ENCODE measurements around the gene ATXN10. TPM values are rescaled to one million over a fixed set of nuclear protein-coding genes. Genes with fewer than 3 reads are reported as not detected.

ATXN10 gene
- polyA plus RNA-seq, 4 donors = 283 to 328 (median 322) TPM

- DNase-seq (ENCODE audit: low read depth in 4 of 4, low spot score in 3 of 4) = no peak
Observed at GRCh38 chr22:45744442-45744841, 72.8 kb downstream of the ATXN10 start.

- no peak for DNase-seq (ENCODE audit: low read depth in 4 of 4, low spot score in 3 of 4)
Observed at GRCh38 chr22:45750626-45751025, 79.0 kb downstream of the ATXN10 start.

GRCh38 chr22:45752036-45752435, 80.4 kb downstream of the ATXN10 start:
- no peak for DNase-seq (ENCODE audit: low read depth in 4 of 4, low spot score in 3 of 4)

GRCh38 chr22:45754822-45755221, 83.2 kb downstream of the ATXN10 start:
- DNase-seq (ENCODE audit: low read depth in 4 of 4, low spot score in 3 of 4) = no peak

GRCh38 chr22:45756558-45756957, 84.9 kb downstream of the ATXN10 start:
- no peak for DNase-seq (ENCODE audit: low read depth in 4 of 4, low spot score in 3 of 4)

- peak in 3 of 4 donors; percentile 18 to 31 (median 28) for DNase-seq (ENCODE audit: low read depth in 4 of 4, low spot score in 3 of 4)
Observed at GRCh38 chr22:45757068-45757467, 85.4 kb downstream of the ATXN10 start.

- no peak for DNase-seq (ENCODE audit: low read depth in 4 of 4, low spot score in 3 of 4)
Observed at GRCh38 chr22:45757936-45758335, 86.3 kb downstream of the ATXN10 start.

- no peak for DNase-seq (ENCODE audit: low read depth in 4 of 4, low spot score in 3 of 4)
Observed at GRCh38 chr22:45758603-45759002, 87.0 kb downstream of the ATXN10 start.

- no peak for DNase-seq (ENCODE audit: low read depth in 4 of 4, low spot score in 3 of 4)
Observed at GRCh38 chr22:45760682-45761081, 89.0 kb downstream of the ATXN10 start.

GRCh38 chr22:45762545-45763235, 91.1 kb downstream of the ATXN10 start:
- no peak for DNase-seq (ENCODE audit: low read depth in 4 of 4, low spot score in 3 of 4)

- no peak for DNase-seq (ENCODE audit: low read depth in 4 of 4, low spot score in 3 of 4)
Observed at GRCh38 chr22:45763236-45763624, 91.6 kb downstream of the ATXN10 start.

- DNase-seq (ENCODE audit: low read depth in 4 of 4, low spot score in 3 of 4) = no peak
Observed at GRCh38 chr22:45768490-45768889, 96.9 kb downstream of the ATXN10 start.

- DNase-seq (ENCODE audit: low read depth in 4 of 4, low spot score in 3 of 4) = no peak
Observed at GRCh38 chr22:45769569-45770210, 98.1 kb downstream of the ATXN10 start.

GRCh38 chr22:45770506-45770905, 98.9 kb downstream of the ATXN10 start:
- DNase-seq (ENCODE audit: low read depth in 4 of 4, low spot score in 3 of 4) = no peak

- DNase-seq (ENCODE audit: low read depth in 4 of 4, low spot score in 3 of 4) = no peak
Observed at GRCh38 chr22:45771057-45771456, 99.4 kb downstream of the ATXN10 start.

- DNase-seq (ENCODE audit: low read depth in 4 of 4, low spot score in 3 of 4) = no peak
Observed at GRCh38 chr22:45771711-45772110, 100.1 kb downstream of the ATXN10 start.

GRCh38 chr22:45772743-45773142, 101.1 kb downstream of the ATXN10 start:
- no peak for DNase-seq (ENCODE audit: low read depth in 4 of 4, low spot score in 3 of 4)

- no peak for DNase-seq (ENCODE audit: low read depth in 4 of 4, low spot score in 3 of 4)
Observed at GRCh38 chr22:45774001-45774670, 102.5 kb downstream of the ATXN10 start.

- no peak for DNase-seq (ENCODE audit: low read depth in 4 of 4, low spot score in 3 of 4)
Observed at GRCh38 chr22:45775062-45775461, 103.4 kb downstream of the ATXN10 start.

- DNase-seq (ENCODE audit: low read depth in 4 of 4, low spot score in 3 of 4) = no peak
Observed at GRCh38 chr22:45775569-45776312, 104.1 kb downstream of the ATXN10 start.

- DNase-seq (ENCODE audit: low read depth in 4 of 4, low spot score in 3 of 4) = no peak
Observed at GRCh38 chr22:45776313-45776585, 104.6 kb downstream of the ATXN10 start.
